A673 (cell line): ENCODE results near the gene ZIK1. TPM values are rescaled to one million over a fixed set of nuclear protein-coding genes. Genes with fewer than 3 reads are reported as not detected.

Source experiments
- BruUV-seq: library from RNA; stranded (reverse); fragments of 400-500 nt; replicated peaks from 2 replicates; lab custom pipeline; 2021; lab: Mats Ljungman, UMichigan
- CTCF ChIA-PET: fragments of 300-600 bp; sonication (Branson Sonifier 250); formaldehyde crosslinking; loops from one replicate; lab custom pipeline; 2022; ENCODE audit warnings: antibody characterized with exemption; lab: Charles Lee
- POLR2A ChIA-PET: fragments of 300-600 bp; sonication (Branson Sonifier 250); formaldehyde crosslinking; loops from one replicate; lab custom pipeline; 2022; ENCODE audit warnings: antibody characterized with exemption; ENCODE audit not compliant: low non-redundant PET; lab: Charles Lee
- DNase-seq: peaks from one replicate; pipeline ENCODE4 v3.0.0-alpha.2; 2015; ENCODE audit warnings: low spot score
- H3K27ac ChIP-seq: fragments of 200-600 bp; sonication (generic); 2 replicates; pipeline ENCODE4 v1.5.1; 2016; ENCODE audit warnings: mixed run types, low read depth, mild to moderate bottlenecking, mixed read lengths, antibody characterized with exemption, low read length; ENCODE audit not compliant: poor library complexity, severe bottlenecking
- H3K27me3 ChIP-seq: fragments of 200-600 bp; sonication (generic); replicated peaks from 2 replicates; pipeline ENCODE4 v1.6.1; 2017; ENCODE audit warnings: mixed run types, low read depth, mild to moderate bottlenecking, mixed read lengths, antibody characterized with exemption, low read length; ENCODE audit not compliant: insufficient read depth, poor library complexity
- H3K36me3 ChIP-seq: fragments of 200-600 bp; sonication (generic); 2 replicates; pipeline ENCODE4 v1.6.1; 2016; ENCODE audit warnings: mixed run types, mild to moderate bottlenecking, mixed read lengths, antibody characterized with exemption, low read length; ENCODE audit not compliant: insufficient read depth, poor library complexity, severe bottlenecking
- H3K4me1 ChIP-seq: fragments of 200-600 bp; sonication (generic); 2 replicates; pipeline ENCODE4 v1.6.1; 2017; ENCODE audit warnings: mixed run types, mild to moderate bottlenecking, mixed read lengths, antibody characterized with exemption, low read length; ENCODE audit not compliant: insufficient read depth, poor library complexity, severe bottlenecking
- H3K4me3 ChIP-seq: fragments of 200-600 bp; sonication (generic); 2 replicates; pipeline ENCODE4 v1.5.1; 2016; ENCODE audit warnings: low read depth, mixed run types, mild to moderate bottlenecking, mixed read lengths, low read length; ENCODE audit not compliant: poor library complexity, severe bottlenecking
- H3K9me3 ChIP-seq: fragments of 200-600 bp; sonication (generic); 2 replicates; pipeline ENCODE4 v1.6.1; 2016; ENCODE audit warnings: mixed run types, low read depth, mild to moderate bottlenecking, mixed read lengths, antibody characterized with exemption, low read length; ENCODE audit not compliant: poor library complexity, severe bottlenecking
- EZH2 ChIP-seq: fragments of 200-600 bp; sonication (generic); IDR thresholded peaks from 2 replicates; pipeline ENCODE4 v1.6.1; 2017; ENCODE audit warnings: borderline replicate concordance, low read depth, mild to moderate bottlenecking, mixed read lengths, antibody characterized with exemption, low read length; ENCODE audit not compliant: poor library complexity, severe bottlenecking
- intact Hi-C: fragments of 100-400 bp; cut with micrococcal nuclease; formaldehyde crosslinking; loops from one replicate; pipeline ENCODE4 v1.10.0; 2022; ENCODE audit not compliant: unreplicated experiment
- total RNA-seq: library from RNA; stranded (reverse); gene quantifications from 2 replicates; pipeline ENCODE4 v1.2.3, GENCODE V29; 2021
- TF ChIP-seq, protein P1 (sequence below): fragments of 300-800, 200-600 bp; sonication (generic); conservative IDR thresholded peaks from 2 replicates; pipeline ENCODE4 v1.5.1; 2017; ENCODE audit warnings: low read depth, mild to moderate bottlenecking, antibody characterized with exemption, low read length, moderate library complexity, mixed read lengths

ZIK1 gene
- total RNA-seq, 1 experiment from 2014 or later, result 16.7 TPM

DNA sequence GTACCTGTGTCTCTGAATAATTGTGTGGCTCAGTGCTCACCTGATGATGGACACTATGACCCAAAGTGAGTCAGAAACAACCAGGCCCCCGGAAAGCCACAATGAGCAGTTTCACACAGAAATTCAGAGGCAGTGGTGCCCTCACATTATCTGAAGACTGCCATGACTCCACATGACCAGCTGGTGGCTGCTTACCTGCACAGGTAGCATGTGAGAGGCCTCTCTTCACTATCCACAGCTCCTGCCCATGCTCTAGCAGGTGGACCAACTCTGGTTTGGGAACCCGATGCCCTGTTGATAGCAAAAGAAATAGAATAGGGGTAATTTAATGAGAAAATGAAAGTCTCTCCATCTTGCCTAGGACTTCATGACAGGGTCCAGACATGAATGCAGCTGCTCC is 31.5 kb upstream of the ZIK1 start:
- CTCF ChIA-PET, result no interaction called here
- TF ChIP-seq, protein P1, sequence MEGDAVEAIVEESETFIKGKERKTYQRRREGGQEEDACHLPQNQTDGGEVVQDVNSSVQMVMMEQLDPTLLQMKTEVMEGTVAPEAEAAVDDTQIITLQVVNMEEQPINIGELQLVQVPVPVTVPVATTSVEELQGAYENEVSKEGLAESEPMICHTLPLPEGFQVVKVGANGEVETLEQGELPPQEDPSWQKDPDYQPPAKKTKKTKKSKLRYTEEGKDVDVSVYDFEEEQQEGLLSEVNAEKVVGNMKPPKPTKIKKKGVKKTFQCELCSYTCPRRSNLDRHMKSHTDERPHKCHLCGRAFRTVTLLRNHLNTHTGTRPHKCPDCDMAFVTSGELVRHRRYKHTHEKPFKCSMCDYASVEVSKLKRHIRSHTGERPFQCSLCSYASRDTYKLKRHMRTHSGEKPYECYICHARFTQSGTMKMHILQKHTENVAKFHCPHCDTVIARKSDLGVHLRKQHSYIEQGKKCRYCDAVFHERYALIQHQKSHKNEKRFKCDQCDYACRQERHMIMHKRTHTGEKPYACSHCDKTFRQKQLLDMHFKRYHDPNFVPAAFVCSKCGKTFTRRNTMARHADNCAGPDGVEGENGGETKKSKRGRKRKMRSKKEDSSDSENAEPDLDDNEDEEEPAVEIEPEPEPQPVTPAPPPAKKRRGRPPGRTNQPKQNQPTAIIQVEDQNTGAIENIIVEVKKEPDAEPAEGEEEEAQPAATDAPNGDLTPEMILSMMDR, result no peak
- no peak for TF ChIP-seq EZH2
- Histone ChIP-seq H3K27ac (no peak overlapping the region), H3K9me3 (peaks cover 42% of the 10 kb centered on the region), H3K36me3 (peaks cover 79% of the 10 kb centered on the region), H3K27me3 (no peaks in the 10 kb centered on the region), H3K4me1 (no peaks in the 10 kb centered on the region), H3K4me3 (no peak overlapping the region)
- no peak for DNase-seq
- intact Hi-C loops, result loop anchor here (10.0 kb wide), 1 partner anchor 602 kb away; the partner anchor contains the start of gene ZNF329
- POLR2A ChIA-PET, result no interaction called here
- BruUV-seq, result no TSS peak

DNA sequence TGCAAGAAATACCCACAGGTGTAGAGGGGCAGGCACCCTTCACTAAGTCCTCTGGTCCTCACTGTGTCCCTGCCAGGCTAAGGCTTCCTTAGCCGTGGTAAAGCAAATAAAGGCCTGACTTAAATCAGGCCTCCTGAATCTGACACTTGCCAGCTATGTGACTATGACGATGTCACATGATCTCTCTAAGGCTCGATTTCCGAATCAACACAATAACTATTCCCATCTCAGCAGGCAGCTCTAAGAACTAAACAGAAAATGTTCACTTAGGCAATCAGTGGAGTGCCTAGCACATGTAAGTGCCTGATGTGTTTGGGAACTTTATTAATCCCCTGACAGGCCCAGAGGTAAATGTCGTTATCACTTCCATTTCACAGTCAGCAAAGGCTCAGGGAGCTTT is 26.3 kb upstream of the ZIK1 start:
- TF ChIP-seq, protein P1, result no peak
- no peak for TF ChIP-seq EZH2
- DNase-seq, result no peak
- Histone ChIP-seq H3K9me3 (peaks cover 36% of the 10 kb centered on the region), H3K4me3 (no peak overlapping the region), H3K27me3 (no peaks in the 10 kb centered on the region), H3K4me1 (no peaks in the 10 kb centered on the region), H3K36me3 (peaks cover 27% of the 10 kb centered on the region), H3K27ac (no peak overlapping the region)
- ChIA-PET POLR2A (interaction anchor here (0.6 kb wide), 1 partner anchor 128 kb away, joined by 3 read pairs; no protein-coding TSS in a partner anchor), CTCF (no interaction called here)
- BruUV-seq, result no TSS peak
- intact Hi-C loops, result loop anchor here (10.0 kb wide), 1 partner anchor 597 kb away; the partner anchor contains the start of gene ZNF329

DNA sequence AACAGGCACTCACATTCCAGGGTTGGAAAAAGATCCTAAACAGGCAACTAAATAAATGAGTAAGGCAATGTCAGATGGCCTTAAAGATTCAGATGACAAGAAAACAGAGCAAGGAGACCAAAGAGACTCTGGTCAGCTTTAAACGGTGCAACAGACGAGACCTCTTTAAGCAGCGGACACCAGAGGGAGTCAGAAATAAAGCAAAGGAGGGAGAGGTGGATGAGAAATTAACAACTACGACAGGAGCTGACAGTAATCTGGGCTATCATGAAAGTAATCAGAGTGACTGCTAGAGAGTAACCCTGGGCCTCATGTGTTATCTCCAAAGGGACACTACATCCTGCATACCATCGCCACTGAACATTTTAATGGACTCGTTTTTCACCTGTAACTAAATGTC is 25.4 kb upstream of the ZIK1 start:
- BruUV-seq, result no TSS peak

More for the DNA sequence above, 25.4 kb upstream of the ZIK1 start:
- peaks cover 34% of the 10 kb centered on the region for H3K9me3 ChIP-seq
- H3K4me1 ChIP-seq, result no peaks in the 10 kb centered on the region
- no peak overlapping the region for H3K27ac ChIP-seq
- H3K36me3 ChIP-seq, result peaks cover 22% of the 10 kb centered on the region
- peak overlapping the region; percentile 96 for H3K4me3 ChIP-seq
- POLR2A ChIA-PET, result interaction anchor here (0.6 kb wide), 1 partner anchor 127 kb away, joined by 3 read pairs; no protein-coding TSS in a partner anchor
- peak; percentile 23 for DNase-seq
- TF ChIP-seq, protein P1, result peak; percentile 20; the same call in 1 of the 2 replicates
- no peak for TF ChIP-seq EZH2
- intact Hi-C loops, result loop anchor here (10.0 kb wide), 1 partner anchor 596 kb away; the partner anchor contains the start of gene ZNF329
- CTCF ChIA-PET, result no interaction called here
- H3K27me3 ChIP-seq, result no peaks in the 10 kb centered on the region
